Hematopoietic multipotent progenitor cell treated with erythropoietin and hydrocortisone succinate and interleukin-3 and kit ligand, for 15 days (in vitro differentiated cells): ENCODE measurements around the gene CCDC73.
"Not testable (repeated sequence)": the region's sequence is repeated elsewhere in the genome, so short reads cannot be mapped to it uniquely, and the experiment has no call there.

Experiments
- DNase-seq: peaks from one replicate; pipeline ENCODE4 v3.0.0-alpha.2; 2015; ENCODE audit warnings: low spot score

Gene CCDC73

GRCh38 chr11:32794439-32794838, at the start of gene CCDC73:
TSS of gene CCDC73 (minus strand) at chr11:32794662. CDS start at chr11:32760243, 34,419 bp downstream.
- no peak for DNase-seq

- no peak for DNase-seq
Observed at GRCh38 chr11:32843544-32843943, 49.1 kb upstream of the CCDC73 start.

GRCh38 chr11:32840587-32840986, 46.1 kb upstream of the CCDC73 start:
- DNase-seq = no peak

- no peak for DNase-seq
Observed at GRCh38 chr11:32839308-32839707, 44.8 kb upstream of the CCDC73 start.

- no peak for DNase-seq
Observed at GRCh38 chr11:32838505-32839274, 44.2 kb upstream of the CCDC73 start.

GRCh38 chr11:32836946-32837345, 42.5 kb upstream of the CCDC73 start:
- no peak for DNase-seq

GRCh38 chr11:32833921-32834320, 39.5 kb upstream of the CCDC73 start:
- DNase-seq = no peak

GRCh38 chr11:32831221-32831620, 36.8 kb upstream of the CCDC73 start:
- no peak for DNase-seq

GRCh38 chr11:32830796-32831195, 36.3 kb upstream of the CCDC73 start:
- no peak for DNase-seq

GRCh38 chr11:32830413-32830738, 35.9 kb upstream of the CCDC73 start:
- DNase-seq = no peak

GRCh38 chr11:32829680-32830412, 35.4 kb upstream of the CCDC73 start, which contains the start of gene PRRG4:
TSS of gene PRRG4 (plus strand) at chr11:32829927. CDS start at chr11:32830530, 603 bp downstream.
- DNase-seq = peak; percentile 42

- no peak for DNase-seq
Observed at GRCh38 chr11:32829157-32829679, 34.8 kb upstream of the CCDC73 start.

GRCh38 chr11:32827276-32827675, 32.8 kb upstream of the CCDC73 start:
- no peak for DNase-seq

GRCh38 chr11:32826113-32826512, 31.7 kb upstream of the CCDC73 start:
- no peak for DNase-seq

- DNase-seq = not testable (repeated sequence)
Observed at GRCh38 chr11:32823617-32824016, 29.2 kb upstream of the CCDC73 start.

GRCh38 chr11:32821917-32822560, 27.6 kb upstream of the CCDC73 start:
- no peak for DNase-seq

GRCh38 chr11:32821517-32821916, 27.1 kb upstream of the CCDC73 start:
- DNase-seq = no peak

- no peak for DNase-seq
Observed at GRCh38 chr11:32820497-32820896, 26.0 kb upstream of the CCDC73 start.

- no peak for DNase-seq
Observed at GRCh38 chr11:32819187-32819586, 24.7 kb upstream of the CCDC73 start.

GRCh38 chr11:32817852-32818183, 23.4 kb upstream of the CCDC73 start:
- no peak for DNase-seq

GRCh38 chr11:32817181-32817851, 22.9 kb upstream of the CCDC73 start:
- no peak for DNase-seq

- peak; percentile 44 for DNase-seq
Observed at GRCh38 chr11:32809313-32809712, 14.9 kb upstream of the CCDC73 start.
